HL-60 (cell line): ENCODE measurements around the gene TULP1.

Source experiments
- DNase-seq, 2 experiments: peaks; one replicate each; pipeline ENCODE4 v3.0.0-alpha.2; 2010 to 2020; ENCODE audit warnings: low read depth in 1 of 2, low spot score in 1 of 2
- H3K27ac ChIP-seq: fragments of 250-450 bp; sonication (Bioruptor Pico); replicated peaks from 2 replicates; pipeline ENCODE4 v1.5.1; 2020; ENCODE audit warnings: mild to moderate bottlenecking, moderate library complexity
- H3K27me3 ChIP-seq: fragments of 250-450 bp; sonication (Bioruptor Pico); 2 replicates; pipeline ENCODE4 v1.5.1; 2021; ENCODE audit warnings: mild to moderate bottlenecking, moderate library complexity; ENCODE audit not compliant: insufficient read depth, poor library complexity, severe bottlenecking
- H3K4me3 ChIP-seq: replicated peaks from 2 replicates; pipeline ENCODE4 v1.5.1; 2011; ENCODE audit warnings: mild to moderate bottlenecking, control low read depth, low read length; ENCODE audit not compliant: insufficient read depth
- GABPA ChIP-seq: IDR thresholded peaks from 2 replicates; pipeline ENCODE4 v1.6.1; 2012; ENCODE audit warnings: low read depth
- POLR2AphosphoS5 ChIP-seq: IDR thresholded peaks from 2 replicates; pipeline ENCODE4 v1.6.1; 2012; ENCODE audit warnings: low read depth
- SPI1 ChIP-seq: IDR thresholded peaks from 2 replicates; pipeline ENCODE4 v1.6.1; 2012; ENCODE audit warnings: low read depth, mild to moderate bottlenecking, borderline replicate concordance
- TF ChIP-seq, protein P1 (sequence below): IDR thresholded peaks from one replicate; pipeline ENCODE4 v1.5.1; 2011; ENCODE audit warnings: low read length, control low read depth, inconsistent platforms; ENCODE audit not compliant: insufficient read depth
- TF ChIP-seq, protein P2 (sequence below): IDR thresholded peaks from 2 replicates; pipeline ENCODE4 v1.6.1; 2012; ENCODE audit warnings: low read depth; ENCODE audit not compliant: insufficient replicate concordance

The TULP1 gene

DNA sequence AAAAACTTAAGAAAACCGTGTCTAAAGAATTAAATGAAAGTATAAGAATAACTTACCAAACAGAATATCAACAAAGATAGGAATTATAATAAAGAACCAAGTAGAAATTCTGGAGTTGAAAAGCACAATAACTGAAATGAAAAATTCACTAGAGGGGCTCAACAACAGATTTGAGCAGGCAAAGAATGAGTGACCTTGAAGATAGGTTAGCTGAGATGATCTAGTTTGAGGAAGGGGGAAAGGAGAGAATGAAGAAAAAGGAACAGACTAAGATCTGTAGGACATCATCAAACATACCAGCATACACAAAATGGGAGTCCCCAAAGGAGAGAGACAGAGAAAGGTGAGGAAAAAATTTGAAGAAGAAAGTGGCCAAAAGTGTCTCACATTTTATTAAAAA lies 37.7 kb upstream of the TULP1 start:
- Histone ChIP-seq H3K4me3 (no peak overlapping the region), H3K27ac (no peak overlapping the region), H3K27me3 (no peaks in the 10 kb centered on the region)
- TF ChIP-seq, protein P1, sequence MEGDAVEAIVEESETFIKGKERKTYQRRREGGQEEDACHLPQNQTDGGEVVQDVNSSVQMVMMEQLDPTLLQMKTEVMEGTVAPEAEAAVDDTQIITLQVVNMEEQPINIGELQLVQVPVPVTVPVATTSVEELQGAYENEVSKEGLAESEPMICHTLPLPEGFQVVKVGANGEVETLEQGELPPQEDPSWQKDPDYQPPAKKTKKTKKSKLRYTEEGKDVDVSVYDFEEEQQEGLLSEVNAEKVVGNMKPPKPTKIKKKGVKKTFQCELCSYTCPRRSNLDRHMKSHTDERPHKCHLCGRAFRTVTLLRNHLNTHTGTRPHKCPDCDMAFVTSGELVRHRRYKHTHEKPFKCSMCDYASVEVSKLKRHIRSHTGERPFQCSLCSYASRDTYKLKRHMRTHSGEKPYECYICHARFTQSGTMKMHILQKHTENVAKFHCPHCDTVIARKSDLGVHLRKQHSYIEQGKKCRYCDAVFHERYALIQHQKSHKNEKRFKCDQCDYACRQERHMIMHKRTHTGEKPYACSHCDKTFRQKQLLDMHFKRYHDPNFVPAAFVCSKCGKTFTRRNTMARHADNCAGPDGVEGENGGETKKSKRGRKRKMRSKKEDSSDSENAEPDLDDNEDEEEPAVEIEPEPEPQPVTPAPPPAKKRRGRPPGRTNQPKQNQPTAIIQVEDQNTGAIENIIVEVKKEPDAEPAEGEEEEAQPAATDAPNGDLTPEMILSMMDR = no peak
- TF ChIP-seq, protein P2, sequence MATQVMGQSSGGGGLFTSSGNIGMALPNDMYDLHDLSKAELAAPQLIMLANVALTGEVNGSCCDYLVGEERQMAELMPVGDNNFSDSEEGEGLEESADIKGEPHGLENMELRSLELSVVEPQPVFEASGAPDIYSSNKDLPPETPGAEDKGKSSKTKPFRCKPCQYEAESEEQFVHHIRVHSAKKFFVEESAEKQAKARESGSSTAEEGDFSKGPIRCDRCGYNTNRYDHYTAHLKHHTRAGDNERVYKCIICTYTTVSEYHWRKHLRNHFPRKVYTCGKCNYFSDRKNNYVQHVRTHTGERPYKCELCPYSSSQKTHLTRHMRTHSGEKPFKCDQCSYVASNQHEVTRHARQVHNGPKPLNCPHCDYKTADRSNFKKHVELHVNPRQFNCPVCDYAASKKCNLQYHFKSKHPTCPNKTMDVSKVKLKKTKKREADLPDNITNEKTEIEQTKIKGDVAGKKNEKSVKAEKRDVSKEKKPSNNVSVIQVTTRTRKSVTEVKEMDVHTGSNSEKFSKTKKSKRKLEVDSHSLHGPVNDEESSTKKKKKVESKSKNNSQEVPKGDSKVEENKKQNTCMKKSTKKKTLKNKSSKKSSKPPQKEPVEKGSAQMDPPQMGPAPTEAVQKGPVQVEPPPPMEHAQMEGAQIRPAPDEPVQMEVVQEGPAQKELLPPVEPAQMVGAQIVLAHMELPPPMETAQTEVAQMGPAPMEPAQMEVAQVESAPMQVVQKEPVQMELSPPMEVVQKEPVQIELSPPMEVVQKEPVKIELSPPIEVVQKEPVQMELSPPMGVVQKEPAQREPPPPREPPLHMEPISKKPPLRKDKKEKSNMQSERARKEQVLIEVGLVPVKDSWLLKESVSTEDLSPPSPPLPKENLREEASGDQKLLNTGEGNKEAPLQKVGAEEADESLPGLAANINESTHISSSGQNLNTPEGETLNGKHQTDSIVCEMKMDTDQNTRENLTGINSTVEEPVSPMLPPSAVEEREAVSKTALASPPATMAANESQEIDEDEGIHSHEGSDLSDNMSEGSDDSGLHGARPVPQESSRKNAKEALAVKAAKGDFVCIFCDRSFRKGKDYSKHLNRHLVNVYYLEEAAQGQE = no peak
- TF ChIP-seq GABPA (no peak), POLR2AphosphoS5 (no peak), SPI1 (no peak)
- DNase-seq = no peak

DNA sequence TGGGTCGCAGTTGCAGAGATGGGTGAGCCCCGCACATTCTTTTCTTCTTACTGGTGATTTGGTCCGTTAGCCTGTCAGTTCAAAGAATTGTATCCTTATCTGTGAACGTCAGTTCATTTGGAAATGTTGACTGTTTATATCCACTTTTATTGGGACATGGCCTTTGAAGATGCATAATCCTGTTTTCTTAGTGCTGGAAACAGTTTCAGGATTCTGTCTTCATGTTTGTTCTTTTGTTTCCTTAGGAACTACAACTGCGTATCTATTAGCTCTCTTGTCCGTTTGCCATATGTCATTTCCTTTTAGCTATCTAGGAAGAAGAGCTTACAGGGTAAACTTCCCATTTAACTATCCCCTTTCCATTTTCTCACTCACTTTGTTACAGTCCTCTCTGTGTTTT lies 35.0 kb upstream of the TULP1 start:
- H3K27ac ChIP-seq = no peak overlapping the region
- DNase-seq = no peak
- no peaks in the 10 kb centered on the region for H3K27me3 ChIP-seq
- TF ChIP-seq SPI1 (no peak), GABPA (no peak), POLR2AphosphoS5 (no peak)
- TF ChIP-seq, protein P2 = no peak
- TF ChIP-seq, protein P1 = no peak
- no peak overlapping the region for H3K4me3 ChIP-seq

DNA sequence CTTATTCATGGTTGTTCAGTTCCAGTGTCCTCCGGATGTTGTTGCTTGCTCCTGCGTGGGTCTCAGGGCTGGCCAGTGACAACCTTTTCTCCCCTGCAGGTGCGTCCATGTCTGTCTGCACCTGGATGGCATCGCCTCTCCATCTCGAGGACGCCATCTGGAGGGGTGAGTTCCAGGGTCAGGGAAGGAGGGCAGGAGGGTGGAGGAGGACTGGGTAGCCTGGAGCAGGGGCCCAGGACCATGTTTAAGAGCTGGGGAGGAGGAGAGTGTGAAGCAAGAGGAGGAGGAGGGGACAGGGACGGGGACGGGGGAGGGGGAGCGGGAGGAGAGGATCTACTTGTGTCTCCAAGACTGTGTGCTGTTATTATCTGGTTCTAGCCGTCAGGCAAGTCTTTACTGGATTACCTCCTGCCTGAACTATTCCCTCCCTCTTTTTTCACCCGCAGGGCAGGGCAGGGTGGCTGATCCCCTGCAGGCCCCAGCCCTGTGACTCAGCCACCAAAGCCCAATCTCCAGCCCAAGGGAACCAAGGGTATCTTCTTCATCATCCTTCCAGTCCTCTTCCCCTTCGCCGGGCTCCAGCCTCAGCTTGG lies 32.2 kb upstream of the TULP1 start:
- H3K27me3 ChIP-seq = no peaks in the 10 kb centered on the region
- no peak for DNase-seq
- H3K27ac ChIP-seq = no peak overlapping the region
- TF ChIP-seq POLR2AphosphoS5 (no peak), GABPA (no peak), SPI1 (no peak)
- TF ChIP-seq, protein P1 = no peak
- TF ChIP-seq, protein P2 = no peak
- no peak overlapping the region for H3K4me3 ChIP-seq
